ENCODE results near the gene FEM1B.
A peak's percentile ranks its signal among the peaks of the same experiment; 100 is the strongest.

FEM1B gene

GRCh38 chr15:68259883-68260282, 17.7 kb upstream of the FEM1B start:
- DNase-seq: no peak

DNA sequence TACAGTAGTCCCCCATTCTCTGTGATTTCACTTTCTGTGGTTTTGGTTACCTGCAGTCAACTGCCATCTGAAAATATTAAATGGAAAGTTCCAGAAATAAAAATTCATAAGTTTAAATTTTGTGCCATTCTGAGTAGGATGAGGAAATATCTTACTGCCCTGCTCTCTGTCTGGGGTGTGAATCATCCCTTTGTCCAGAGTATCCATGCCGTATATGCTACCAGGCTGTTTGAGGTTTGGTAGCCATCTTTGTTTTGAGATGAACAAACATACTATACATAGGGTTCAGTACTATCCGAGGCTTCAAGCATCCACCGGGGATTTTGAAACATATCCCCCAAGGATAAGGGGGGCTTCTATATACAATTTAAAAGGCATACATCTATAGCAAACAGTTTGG, 16.3 kb upstream of the FEM1B start:
- DNase-seq: no peak

- DNase-seq: no peak
Measured at GRCh38 chr15:68261980-68262379, 15.6 kb upstream of the FEM1B start.

DNA sequence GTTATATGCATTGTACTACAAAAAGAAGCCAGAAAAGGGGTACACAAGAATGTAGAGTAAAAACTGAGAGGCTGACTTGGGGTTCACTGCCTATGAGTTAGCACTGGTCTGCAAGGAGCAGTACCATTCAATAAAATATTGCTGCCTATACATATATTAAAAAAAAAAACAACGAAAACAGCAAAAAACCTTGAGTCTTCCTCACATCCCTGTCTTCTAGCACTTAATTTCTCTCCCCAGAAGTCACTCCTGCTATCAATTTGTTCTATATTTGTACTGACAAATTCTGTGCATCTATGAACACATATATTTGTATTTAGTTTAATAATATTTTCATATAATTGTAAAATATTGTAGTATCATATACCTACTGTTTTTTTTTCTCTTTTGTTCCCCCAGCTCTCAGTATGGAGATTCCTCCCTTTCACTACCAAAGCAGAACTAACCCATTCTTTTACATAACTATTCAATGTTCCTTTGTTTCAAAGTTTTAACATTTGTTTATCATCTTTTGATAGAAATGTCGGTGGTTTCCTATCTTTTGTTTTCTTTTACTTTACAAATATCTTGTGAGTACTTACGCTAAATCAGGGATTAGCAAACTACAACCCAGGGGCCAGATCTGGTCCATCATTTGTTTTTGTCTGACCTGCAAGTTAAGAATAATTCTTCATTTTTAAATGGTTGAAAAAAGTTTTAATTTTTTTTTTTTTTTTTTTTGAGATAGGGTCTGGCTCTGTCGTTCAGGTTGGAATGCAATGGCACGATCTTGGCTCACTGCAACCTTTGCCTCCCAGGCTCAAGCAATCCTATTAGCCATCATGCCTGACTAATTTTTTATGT, 14.8 kb upstream of the FEM1B start:
- DNase-seq: no peak

- no peak for DNase-seq
Measured at GRCh38 chr15:68264282-68264681, 13.3 kb upstream of the FEM1B start.

- DNase-seq: no peak
Measured at GRCh38 chr15:68265081-68265480, 12.5 kb upstream of the FEM1B start.

DNA sequence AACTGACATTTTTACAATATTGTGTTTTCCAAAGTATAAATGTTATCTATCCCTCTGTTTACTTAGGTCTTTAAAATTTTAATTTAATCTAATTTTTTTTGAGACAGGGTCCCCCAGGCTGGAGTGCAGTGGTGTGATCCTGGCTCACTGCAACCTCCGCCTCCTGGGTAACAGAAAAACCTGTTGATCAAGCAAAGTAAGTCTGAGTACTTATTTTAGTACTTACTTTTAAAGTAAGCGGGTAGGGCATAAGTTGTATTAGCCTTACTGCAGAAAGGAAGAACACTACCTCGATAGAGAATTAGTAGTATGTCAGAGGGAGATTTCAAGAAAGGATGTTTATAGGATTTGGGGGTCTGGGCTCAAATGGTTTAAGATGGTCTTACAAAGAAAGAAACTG, 11.9 kb upstream of the FEM1B start:
- no peak for DNase-seq

GRCh38 chr15:68268405-68268804, 9.1 kb upstream of the FEM1B start:
- DNase-seq: no peak

- no peak for DNase-seq
Measured at GRCh38 chr15:68271854-68272471, 5.6 kb upstream of the FEM1B start.

DNA sequence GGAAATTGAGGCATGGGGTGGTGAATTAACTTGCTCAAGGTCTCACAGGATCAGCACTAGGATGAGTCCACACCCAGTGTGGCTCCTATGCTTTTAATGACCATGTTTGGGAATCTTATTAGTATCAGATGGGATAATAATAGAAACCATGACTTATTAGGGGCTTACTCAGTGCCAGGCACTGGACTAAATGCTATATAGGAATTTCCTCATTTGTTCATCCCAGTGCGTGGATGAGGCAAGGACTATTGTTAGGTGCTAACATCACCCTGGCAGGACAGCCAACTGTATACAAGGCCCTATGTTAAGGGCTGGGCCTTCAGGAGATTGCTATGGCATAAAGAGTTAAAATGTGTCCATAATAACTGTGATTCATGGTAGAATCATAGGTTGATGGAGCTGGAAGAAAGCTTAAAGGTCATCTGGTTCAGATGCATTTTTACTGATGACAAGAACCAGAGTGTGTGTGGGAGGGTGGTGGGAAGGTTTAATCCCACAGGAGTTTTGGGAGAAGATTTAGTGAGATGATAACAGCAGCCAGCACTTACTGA, 4.7 kb upstream of the FEM1B start:
- no peak for DNase-seq

- DNase-seq: no peak
Measured at GRCh38 chr15:68274201-68274848, 3.2 kb upstream of the FEM1B start.

DNA sequence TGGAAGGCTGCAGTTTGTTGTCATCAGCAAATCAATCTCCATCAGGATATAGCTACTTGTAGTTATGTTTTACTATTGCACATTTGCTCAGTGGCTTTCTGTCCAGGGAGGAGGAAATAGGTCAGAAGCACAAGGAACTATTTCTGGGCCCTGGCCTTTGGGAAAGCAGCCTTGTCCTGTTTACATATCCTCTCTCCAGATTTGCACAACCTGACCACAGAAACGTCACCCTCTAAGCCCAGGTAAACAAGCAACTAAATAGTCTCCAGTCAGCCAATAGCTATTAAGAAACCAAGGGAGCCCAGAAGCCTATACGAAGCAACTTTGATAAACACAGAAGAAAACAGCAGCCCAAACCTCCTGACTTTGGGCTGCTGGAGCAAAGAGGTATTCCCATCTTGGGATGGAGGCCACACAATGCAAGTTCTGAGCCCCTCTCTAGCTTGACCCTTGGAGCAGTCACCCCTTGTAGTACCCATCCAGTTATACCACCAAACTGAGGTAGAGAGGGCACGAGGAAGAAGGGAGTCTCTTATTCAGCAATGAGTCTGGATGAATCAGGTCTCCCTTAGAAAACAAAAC, 2.3 kb upstream of the FEM1B start:
- no peak for DNase-seq

- DNase-seq: no peak
Measured at GRCh38 chr15:68276668-68277067, 877 bp upstream of the FEM1B start.

DNA sequence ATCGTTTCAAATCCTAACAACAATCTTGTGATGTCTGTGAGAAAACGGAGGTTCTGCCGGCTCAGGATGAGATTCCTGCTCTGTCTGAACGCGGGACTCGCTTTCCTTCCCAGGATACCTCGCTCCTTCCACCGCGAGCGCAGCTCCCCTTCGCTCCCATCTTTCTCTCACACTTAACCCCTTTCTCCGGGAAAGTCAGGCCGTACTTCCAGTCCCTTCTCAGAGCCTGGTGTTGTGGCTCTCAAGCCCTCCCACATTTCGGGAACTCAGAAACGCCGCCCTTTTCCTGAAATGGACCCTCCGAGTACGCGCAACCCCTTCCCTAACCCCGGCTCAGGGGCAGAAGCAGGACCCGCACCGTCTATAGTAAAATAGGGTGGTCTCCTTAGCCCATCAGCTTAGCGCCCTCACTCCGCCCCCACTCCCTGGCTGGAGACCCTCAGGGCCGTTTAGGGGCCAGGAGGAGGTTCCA, 378 bp upstream of the FEM1B start:
- DNase-seq: no peak

DNA sequence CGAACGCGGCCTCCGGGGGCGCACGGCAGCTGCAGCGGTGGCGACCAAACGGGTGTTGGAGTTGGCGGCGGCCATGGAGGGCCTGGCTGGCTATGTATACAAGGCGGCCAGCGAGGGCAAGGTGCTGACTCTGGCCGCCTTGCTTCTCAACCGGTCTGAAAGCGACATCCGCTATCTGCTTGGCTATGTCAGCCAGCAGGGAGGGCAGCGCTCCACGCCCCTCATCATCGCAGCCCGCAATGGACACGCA, 725 bp downstream of the FEM1B start:
- peak; percentile 88 for DNase-seq

GRCh38 chr15:68278595-68279405, 1.3 kb downstream of the FEM1B start:
- peak; percentile 51 for DNase-seq

DNA sequence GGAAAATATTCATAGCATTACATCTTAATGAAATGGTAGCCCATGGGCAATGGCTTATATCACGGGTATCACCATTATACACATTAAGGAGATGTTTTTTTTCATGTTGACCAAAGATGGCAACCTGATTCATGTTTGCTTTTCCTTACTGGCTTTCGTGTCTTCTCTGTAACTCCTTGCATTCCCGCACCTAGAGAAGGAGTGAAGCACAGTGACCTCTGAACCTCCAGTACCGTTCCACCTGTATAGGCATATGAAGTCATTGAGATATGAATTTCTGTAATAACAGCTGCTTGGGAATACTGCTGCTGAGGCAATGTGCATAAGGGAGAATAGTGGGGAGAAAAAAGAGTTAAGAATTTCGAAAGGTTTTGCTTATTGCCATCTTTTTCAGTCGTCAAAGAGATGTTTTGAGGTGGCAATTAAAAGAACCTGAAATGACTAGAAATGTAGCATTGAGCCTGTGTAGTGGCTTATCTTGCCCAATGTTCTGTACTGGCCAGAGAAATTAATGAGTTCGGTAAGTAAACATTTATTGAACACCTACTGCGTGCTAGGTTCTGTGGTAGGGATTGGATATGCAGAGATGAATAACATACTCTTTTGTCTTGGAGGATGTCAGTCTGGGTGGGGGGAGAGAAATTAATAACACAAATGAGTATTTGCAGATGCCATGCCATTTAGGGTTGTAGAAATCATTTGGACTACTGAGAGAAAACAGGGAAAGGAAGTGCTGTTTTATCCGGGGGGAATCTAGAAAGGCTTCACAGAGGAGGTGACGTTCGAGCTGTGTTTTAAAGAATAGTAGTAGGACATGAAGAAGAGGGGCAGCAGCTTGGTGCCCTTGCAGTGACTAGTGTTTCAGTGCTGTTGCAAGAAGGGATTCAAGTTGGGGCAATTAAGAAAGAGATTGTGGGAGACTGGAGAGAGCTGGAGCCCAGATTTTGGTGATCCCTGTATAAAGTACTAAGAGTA, 2.5 kb downstream of the FEM1B start:
- DNase-seq: no peak

- DNase-seq: peak; percentile 45
Measured at GRCh38 chr15:68281008-68281407, 3.5 kb downstream of the FEM1B start.

- DNase-seq: no peak
Measured at GRCh38 chr15:68283401-68283800, 5.9 kb downstream of the FEM1B start.

GRCh38 chr15:68284616-68285258, 7.2 kb downstream of the FEM1B start:
- DNase-seq: no peak
